Spleen (tissue), 11 donors: ENCODE results near the gene FHIT. TPM values are rescaled to one million over a fixed set of nuclear protein-coding genes. Genes with fewer than 3 reads are reported as not detected.

Experiments used
- DNase-seq: peaks from one replicate; pipeline ENCODE4 v3.0.0-alpha.2; 2020
- H3K27ac ChIP-seq, 8 donors: fragments of 200-600 bp; sonication (generic) in 7 of 8; 1 replicate in 4 of 8; 2 replicates in 4 of 8; pipeline versions ENCODE4 v1.5.0 to v1.8.0; 2016 to 2021; ENCODE audit warnings: inconsistent platforms in 4 of 8, mild to moderate bottlenecking in 4 of 8, moderate library complexity in 1 of 8
- H3K27me3 ChIP-seq, 7 donors: fragments of 200-600 bp; sonication (generic) in 6 of 7; replicated peaks in 1 of 7; 1 replicate in 4 of 7; 2 replicates in 3 of 7; pipeline versions ENCODE4 v1.5.0 to v1.8.0; 2016 to 2021; ENCODE audit warnings: inconsistent platforms in 3 of 7, mild to moderate bottlenecking in 1 of 7
- H3K36me3 ChIP-seq, 6 donors: fragments of 200-600 bp; sonication (generic) in 5 of 6; 1 replicate in 4 of 6; 2 replicates in 2 of 6; pipeline versions ENCODE4 v1.5.0 to v1.8.0; 2016 to 2021; ENCODE audit warnings: inconsistent platforms in 2 of 6
- H3K4me1 ChIP-seq, 6 donors: fragments of 200-600 bp; sonication (generic) in 5 of 6; 1 replicate in 3 of 6; 2 replicates in 3 of 6; pipeline versions ENCODE4 v1.5.0 to v1.8.0; 2016 to 2021; ENCODE audit warnings: inconsistent platforms in 3 of 6
- H3K4me3 ChIP-seq, 8 donors: fragments of 200-600 bp; sonication (generic) in 7 of 8; 1 replicate in 4 of 8; 2 replicates in 4 of 8; pipeline versions ENCODE4 v1.5.0 to v1.8.0; 2016 to 2021; ENCODE audit warnings: inconsistent platforms in 4 of 8, mild to moderate bottlenecking in 4 of 8, moderate library complexity in 2 of 8
- H3K9me3 ChIP-seq, 8 donors: fragments of 200-600 bp; sonication (generic) in 7 of 8; 1 replicate in 4 of 8; 2 replicates in 4 of 8; pipeline versions ENCODE4 v1.5.0 to v1.8.0; 2016 to 2021; ENCODE audit warnings: inconsistent platforms in 4 of 8
- CTCF ChIP-seq, 11 experiments: fragments of 200-600 bp in 7 of 11; fragments of 450-650 bp in 4 of 11; sonication (generic) in 4 of 11; IDR thresholded peaks in 8 of 11; conservative IDR thresholded peaks in 3 of 11; 1 replicate in 7 of 11; 2 replicates in 4 of 11; pipeline versions ENCODE4 v1.4.0 to v1.8.0; 2016 to 2021; ENCODE audit warnings: antibody characterized with exemption in 11 of 11, inconsistent platforms in 4 of 11, mild to moderate bottlenecking in 1 of 11
- POLR2A ChIP-seq, 3 donors: fragments of 450-650 bp; IDR thresholded peaks; one replicate each; pipeline ENCODE4 v1.5.1; 2017; ENCODE audit warnings: antibody characterized with exemption in 3 of 3, mild to moderate bottlenecking in 1 of 3
- POLR2AphosphoS5 ChIP-seq, 3 donors: sonication (generic); formaldehyde crosslinking; IDR thresholded peaks; one replicate each; pipeline ENCODE4 v1.5.1; 2017; ENCODE audit warnings: antibody characterized with exemption in 3 of 3
- WGBS, 5 donors: extraction: QIAGEN DNeasy Blood & Tissue Kit in 3 of 5; methylation state at CpG; one replicate each; pipeline versions ENCODE4 v1.1.5 to v1.1.7; 2013 to 2018; 5-methylcytosine and 5-hydroxymethylcytosine counted together
- intact Hi-C: fragments of 100-400 bp; cut with DNase I; formaldehyde crosslinking; loops from one replicate; pipeline ENCODE4 v1.15.0; 2023; ENCODE audit warnings: low total_unique reads
- polyA plus RNA-seq, 3 donors: library from polyadenylated mRNA; stranded (reverse); fragments of 200-250 nt; gene quantifications; one replicate each; pipeline ENCODE4 v1.2.1, GENCODE V29; 2013
- total RNA-seq, 7 donors: library from RNA; depleted of rRNA in 3 of 7; stranded (reverse); fragments of >200 nt in 3 of 7; fragmentation: NEBNext Ultra II Directional in 4 of 7; extraction: Animal tissue kit (Norgen Biotek cat#: 25700) in 4 of 7; gene quantifications; one replicate each; pipeline versions ENCODE4 v1.1.0 to v1.2.1, GENCODE V29; 2016 to 2021
- donor health status: healthy with polysubstance abuse.
- donor health status: DM: no; HTN: no; CAD: no; lungs with moderate emphysema.
- donor health status: DM: no; HTN: no; CAD: no.
- donor health status: Bipolar disorder and iron deficiency.
- donor health status: healthy.
- donor health status: DM: no; HTN: no; CAD: no.
- donor health status: DM: yes; HTN: yes; CAD: no.

FHIT gene
- total and polyA plus RNA-seq, 10 donors = 4.1 to 23.1 (median 12.2) TPM

GRCh38 chr3:60393946-60394345, 857.3 kb downstream of the FHIT start:
- no peak for TF ChIP-seq POLR2A (IDR thresholded peaks at IDR 0.05)
- TF ChIP-seq POLR2AphosphoS5 (IDR thresholded peaks at IDR 0.05) = no peak
- TF ChIP-seq CTCF (IDR thresholded peaks at IDR 0.05 in 8 of 11, conservative IDR thresholded peaks at IDR 0.05 in 3 of 11) = no peak
- intact Hi-C loops = no loop called here
- 83 to 97% (median 92%) methylated on average over 1 of the region's 1 CpG for WGBS, 5 donors
- H3K4me3 ChIP-seq = no peak overlapping the region
- no peak overlapping the region for H3K27ac ChIP-seq
- DNase-seq = no peak
- peaks cover 0 to 3% (median 0%) of the 10 kb centered on the region in 8 donors for H3K9me3 ChIP-seq
- H3K4me1 ChIP-seq = no peaks in the 10 kb centered on the region
- no peaks in the 10 kb centered on the region for H3K27me3 ChIP-seq
- no peaks in the 10 kb centered on the region for H3K36me3 ChIP-seq

GRCh38 chr3:60392501-60392900, 858.8 kb downstream of the FHIT start:
- Histone ChIP-seq H3K27me3 (no peaks in the 10 kb centered on the region), H3K27ac (no peak overlapping the region), H3K4me1 (no peaks in the 10 kb centered on the region), H3K36me3 (no peaks in the 10 kb centered on the region), H3K9me3 (no peaks in the 10 kb centered on the region), H3K4me3 (no peak overlapping the region)
- 89 to 98% (median 92%) methylated on average over 2 of the region's 2 CpGs for WGBS, 5 donors
- TF ChIP-seq POLR2AphosphoS5 (IDR thresholded peaks at IDR 0.05) (no peak), CTCF (IDR thresholded peaks at IDR 0.05 in 8 of 11, conservative IDR thresholded peaks at IDR 0.05 in 3 of 11) (no peak), POLR2A (IDR thresholded peaks at IDR 0.05) (no peak)
- no peak for DNase-seq
- intact Hi-C loops = no loop called here

- intact Hi-C loops = no loop called here
These were observed 860.0 kb downstream of the FHIT start for GRCh38 chr3:60391292-60391691.

GRCh38 chr3:60388731-60389130, 862.5 kb downstream of the FHIT start:
- Histone ChIP-seq H3K4me1 (no peaks in the 10 kb centered on the region), H3K27ac (no peak overlapping the region), H3K9me3 (no peaks in the 10 kb centered on the region), H3K27me3 (no peaks in the 10 kb centered on the region), H3K4me3 (no peak overlapping the region), H3K36me3 (no peaks in the 10 kb centered on the region)
- no peak for DNase-seq
- TF ChIP-seq CTCF (IDR thresholded peaks at IDR 0.05 in 8 of 11, conservative IDR thresholded peaks at IDR 0.05 in 3 of 11) = no peak
- no peak for TF ChIP-seq POLR2AphosphoS5 (IDR thresholded peaks at IDR 0.05)
- no peak for TF ChIP-seq POLR2A (IDR thresholded peaks at IDR 0.05)
- intact Hi-C loops = no loop called here
- 69 to 95% (median 93%) methylated on average over 2 of the region's 2 CpGs for WGBS, 5 donors

More at GRCh38 chr3:60391292-60391691, 860.0 kb downstream of the FHIT start:
- TF ChIP-seq POLR2A (IDR thresholded peaks at IDR 0.05) (no peak), CTCF (IDR thresholded peaks at IDR 0.05 in 8 of 11, conservative IDR thresholded peaks at IDR 0.05 in 3 of 11) (no peak), POLR2AphosphoS5 (IDR thresholded peaks at IDR 0.05) (no peak)
- no peaks in the 10 kb centered on the region for H3K9me3 ChIP-seq
- WGBS, 5 donors = 67 to 75% (median 69%) methylated on average over 1 of the region's 1 CpG
- DNase-seq = no peak
- no peaks in the 10 kb centered on the region for H3K27me3 ChIP-seq
- H3K4me1 ChIP-seq = no peaks in the 10 kb centered on the region
- H3K4me3 ChIP-seq = no peak overlapping the region
- H3K36me3 ChIP-seq = no peaks in the 10 kb centered on the region
- H3K27ac ChIP-seq = no peak overlapping the region
